BLaER1 treated with 17β-estradiol and CSF1 and Interleukin-3, amounts not matched to agents 10 nM and 100 nM (cell line): Measurements from ENCODE around the gene MAGI1.

ENCODE experiments used
- H3K27ac ChIP-seq, 11 experiments: shearing (Covaris generic); formaldehyde crosslinking; 2 replicates each; pipeline ENCODE4 v1.8.1; 2022
- H3K27me3 ChIP-seq, 11 experiments: shearing (Covaris generic); formaldehyde crosslinking; 2 replicates each; pipeline ENCODE4 v1.8.1; 2022
- H3K36me3 ChIP-seq, 11 experiments: shearing (Covaris generic); formaldehyde crosslinking; 2 replicates each; pipeline ENCODE4 v1.8.1; 2022
- H3K4me1 ChIP-seq, 10 experiments: shearing (Covaris generic); formaldehyde crosslinking; 2 replicates each; pipeline ENCODE4 v1.8.1; 2022
- H3K4me2 ChIP-seq, 11 experiments: shearing (Covaris generic); formaldehyde crosslinking; 2 replicates each; pipeline ENCODE4 v1.8.1; 2022
- H3K4me3 ChIP-seq, 10 experiments: shearing (Covaris generic); formaldehyde crosslinking; 2 replicates each; pipeline ENCODE4 v1.8.1; 2022
- H3K9ac ChIP-seq, 11 experiments: shearing (Covaris generic); formaldehyde crosslinking; 2 replicates each; pipeline ENCODE4 v1.8.1; 2022
- H3K9me3 ChIP-seq, 11 experiments: shearing (Covaris generic); formaldehyde crosslinking; replicated peaks in 1 of 11; 2 replicates each; pipeline ENCODE4 v1.8.1; 2022
- H4K20me1 ChIP-seq, 11 experiments: shearing (Covaris generic); formaldehyde crosslinking; 2 replicates each; pipeline ENCODE4 v1.8.1; 2022
- Cebpa-rat ChIP-seq, 11 experiments: shearing (Covaris generic); IDR thresholded peaks; 2 replicates each; pipeline ENCODE4 v1.8.1; 2022

MAGI1 gene

DNA sequence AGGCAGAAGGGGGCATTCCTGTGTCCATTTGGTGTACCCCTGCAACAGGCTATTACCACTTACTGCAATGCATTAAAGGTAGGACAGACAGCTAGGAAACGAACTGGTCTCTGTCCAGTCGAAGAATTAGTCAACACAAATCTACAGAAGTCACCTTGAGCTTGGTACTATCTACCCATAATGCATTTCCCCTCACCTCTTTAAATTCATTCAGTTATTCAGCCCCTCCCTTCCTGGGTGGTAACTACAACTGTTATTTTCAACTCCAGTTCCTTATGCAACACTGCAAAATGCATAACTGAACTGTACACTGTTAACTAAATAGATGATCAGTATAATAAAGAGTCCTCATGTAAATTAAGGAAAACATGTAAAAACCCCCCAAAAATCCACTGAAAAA, 77.6 kb downstream of the MAGI1 start:
- Histone ChIP-seq H3K27ac (no peak overlapping the region), H4K20me1 (no peaks in the 10 kb centered on the region), H3K4me2 (no peak overlapping the region), H3K4me3 (no peak overlapping the region), H3K36me3 (no peaks in the 10 kb centered on the region), H3K4me1 (peaks cover 0 to 34% (median 12%) of the 10 kb centered on the region in 10 experiments; a peak in 13 of 20 replicates), H3K9me3 (peaks cover 0 to 5% (median 0%) of the 10 kb centered on the region in 11 experiments; a peak in 1 of 22 replicates), H3K9ac (no peak overlapping the region), H3K27me3 (no peaks in the 10 kb centered on the region)
- no peak for TF ChIP-seq Cebpa-rat (IDR thresholded peaks at IDR 0.05)

DNA sequence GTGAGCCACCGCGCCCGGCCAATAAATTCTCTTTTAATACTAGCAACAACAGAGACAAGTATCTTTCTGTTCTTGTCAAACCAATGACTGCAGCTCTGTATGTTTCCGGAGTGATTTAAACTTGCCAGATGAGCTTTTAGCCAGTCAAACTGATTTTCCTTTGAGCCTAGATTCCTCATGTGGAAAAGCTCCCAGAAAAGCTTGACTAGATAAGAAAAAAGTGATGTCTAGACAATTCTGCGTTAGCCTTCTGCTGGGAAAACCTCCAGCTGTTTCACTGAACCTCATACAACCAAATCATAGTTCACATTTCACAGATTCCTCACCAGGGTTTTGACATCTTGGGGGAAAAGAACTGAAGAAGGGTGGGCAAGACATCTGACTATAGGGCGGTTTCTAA, 78.6 kb downstream of the MAGI1 start:
- Histone ChIP-seq H4K20me1 (no peaks in the 10 kb centered on the region), H3K27ac (no peak overlapping the region), H3K36me3 (no peaks in the 10 kb centered on the region), H3K4me2 (no peak overlapping the region), H3K4me1 (peaks cover 0 to 39% (median 12%) of the 10 kb centered on the region in 10 experiments; a peak in 13 of 20 replicates), H3K27me3 (0 out of 22 replicates have a peak, but pooled peaks cover 0 to 4% (median 0%) of the 10 kb centered on the region in 11 experiments), H3K4me3 (no peak overlapping the region), H3K9me3 (peaks cover 0 to 5% (median 0%) of the 10 kb centered on the region in 11 experiments; a peak in 1 of 22 replicates), H3K9ac (no peak overlapping the region)
- no peak for TF ChIP-seq Cebpa-rat (IDR thresholded peaks at IDR 0.05)

DNA sequence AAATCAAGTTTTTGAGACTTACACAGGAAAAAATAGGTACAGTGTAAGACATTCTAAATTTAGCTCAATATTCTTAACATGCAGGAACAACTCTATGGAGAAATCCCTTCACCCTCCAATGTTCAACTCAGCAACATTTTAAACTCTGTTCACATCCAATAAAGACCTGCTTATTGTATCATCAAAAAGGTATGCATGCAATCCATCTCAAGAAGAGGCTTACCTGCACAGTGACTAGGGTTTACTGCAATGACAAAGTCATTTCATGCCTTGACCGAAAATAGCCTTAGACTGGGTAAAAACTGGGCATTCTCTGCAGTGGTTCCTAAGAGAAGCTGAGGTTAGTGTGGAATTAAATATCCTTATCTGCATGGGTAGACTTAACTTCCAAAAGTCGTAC, 80.5 kb downstream of the MAGI1 start:
- Histone ChIP-seq H3K36me3 (no peaks in the 10 kb centered on the region), H3K27ac (no peak overlapping the region), H3K4me1 (peaks cover 12 to 37% (median 15%) of the 10 kb centered on the region in 10 experiments), H3K9ac (no peak overlapping the region), H3K4me2 (no peak overlapping the region), H4K20me1 (no peaks in the 10 kb centered on the region), H3K27me3 (peaks cover 0 to 21% (median 0%) of the 10 kb centered on the region in 11 experiments; a peak in 1 of 22 replicates), H3K9me3 (peaks cover 0 to 5% (median 0%) of the 10 kb centered on the region in 11 experiments; a peak in 1 of 22 replicates), H3K4me3 (no peak overlapping the region)
- no peak for TF ChIP-seq Cebpa-rat (IDR thresholded peaks at IDR 0.05)

DNA sequence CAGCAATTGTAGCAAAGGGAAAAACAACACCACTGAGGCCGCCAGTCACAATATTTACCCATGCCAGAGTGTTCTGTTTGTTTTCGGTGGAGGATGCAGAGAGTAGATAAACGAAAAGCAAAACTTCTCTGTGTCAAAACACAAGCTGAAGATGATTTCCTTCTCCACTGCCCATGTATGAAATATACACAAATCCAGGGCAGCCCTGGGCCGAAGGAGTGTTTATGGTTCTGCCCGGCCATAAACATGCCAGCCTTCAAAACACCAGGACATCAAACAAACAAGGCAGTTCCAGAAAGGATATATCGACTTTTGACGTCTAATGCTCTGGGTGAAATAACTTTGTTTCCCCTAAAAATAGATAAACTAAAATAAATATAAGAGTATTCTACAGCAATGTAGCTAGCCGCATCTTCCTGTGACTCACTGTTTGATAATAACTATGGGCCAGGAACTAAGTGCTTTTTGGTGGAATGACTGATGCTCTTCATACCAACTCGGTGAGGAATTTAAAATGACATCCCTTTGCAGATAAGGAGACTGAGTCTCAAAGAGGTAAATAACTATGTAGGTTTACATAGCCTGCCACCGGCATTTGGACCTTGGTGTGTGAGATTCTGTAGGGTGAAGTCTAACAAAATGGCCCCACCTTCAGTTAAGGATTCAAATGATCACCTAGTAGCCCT, 82.8 kb downstream of the MAGI1 start:
- no peak overlapping the region for H3K4me2 ChIP-seq
- TF ChIP-seq Cebpa-rat (IDR thresholded peaks at IDR 0.05) = no peak
- H3K4me3 ChIP-seq = no peak overlapping the region

DNA sequence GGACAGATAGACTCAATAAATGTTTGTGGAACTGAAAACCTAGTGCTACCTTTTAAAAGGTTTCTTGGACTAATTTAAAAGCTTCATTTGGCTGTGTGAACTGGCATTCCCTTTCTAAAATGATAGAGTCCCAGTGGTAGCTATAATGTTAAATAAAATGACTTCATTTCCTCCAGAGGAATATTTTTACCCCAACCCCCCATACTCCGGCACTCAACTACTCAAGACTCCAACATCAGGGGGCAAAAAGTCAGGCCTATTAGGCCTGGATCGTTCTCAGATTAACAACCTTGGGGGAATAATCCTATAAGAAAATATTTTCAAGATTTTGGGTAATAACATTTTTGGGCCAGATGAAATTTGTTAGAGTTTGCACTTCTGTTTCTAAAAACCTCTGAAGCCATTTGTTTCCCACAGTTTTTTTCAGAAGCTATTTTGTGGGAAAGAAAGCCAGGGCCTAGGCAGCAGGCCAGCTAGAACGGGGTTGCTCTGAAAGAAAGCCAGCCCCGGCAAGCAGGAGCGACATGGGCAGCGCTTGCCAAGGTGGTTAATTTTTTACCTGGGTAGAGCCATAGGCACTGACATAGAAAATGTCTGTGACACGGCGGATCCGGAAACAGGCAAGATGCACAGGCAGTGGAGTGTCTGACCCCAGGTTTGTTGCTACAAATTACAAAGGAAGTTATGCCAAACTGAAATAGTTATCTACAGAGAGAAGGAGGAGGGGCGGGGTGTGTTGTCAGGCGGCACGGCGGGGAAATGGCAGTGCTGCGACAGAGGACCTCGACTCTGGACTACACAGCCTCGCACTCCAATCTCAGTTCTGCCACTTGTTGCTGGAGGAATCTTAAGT, 84.6 kb downstream of the MAGI1 start:
- H3K27ac ChIP-seq = no peak overlapping the region
- H3K4me1 ChIP-seq = peaks cover 28 to 43% (median 32%) of the 10 kb centered on the region in 10 experiments
- TF ChIP-seq Cebpa-rat (IDR thresholded peaks at IDR 0.05) = no peak
- H3K36me3 ChIP-seq = no peaks in the 10 kb centered on the region
- H3K9ac ChIP-seq = no peak overlapping the region; a peak in 1 of 22 replicates
- no peaks in the 10 kb centered on the region for H4K20me1 ChIP-seq
- peaks cover 0 to 9% (median 0%) of the 10 kb centered on the region in 11 experiments; a peak in 1 of 22 replicates for H3K9me3 ChIP-seq
- peaks cover 0 to 24% (median 0%) of the 10 kb centered on the region in 11 experiments; a peak in 1 of 22 replicates for H3K27me3 ChIP-seq
- H3K4me2 ChIP-seq = peak overlapping the region in 9 of 11 experiments; percentile 4 to 79 (median 24); a peak in 13 of 22 replicates
- no peak overlapping the region for H3K4me3 ChIP-seq

More for the DNA sequence above, 82.8 kb downstream of the MAGI1 start:
- H3K27ac ChIP-seq = no peak overlapping the region
- H3K4me1 ChIP-seq = peaks cover 28 to 45% (median 32%) of the 10 kb centered on the region in 10 experiments
- H3K9ac ChIP-seq = no peak overlapping the region
- H4K20me1 ChIP-seq = no peaks in the 10 kb centered on the region
- H3K36me3 ChIP-seq = no peaks in the 10 kb centered on the region
- peaks cover 0 to 24% (median 0%) of the 10 kb centered on the region in 11 experiments; a peak in 1 of 22 replicates for H3K27me3 ChIP-seq
- peaks cover 0 to 2% (median 0%) of the 10 kb centered on the region in 11 experiments; a peak in 1 of 22 replicates for H3K9me3 ChIP-seq

DNA sequence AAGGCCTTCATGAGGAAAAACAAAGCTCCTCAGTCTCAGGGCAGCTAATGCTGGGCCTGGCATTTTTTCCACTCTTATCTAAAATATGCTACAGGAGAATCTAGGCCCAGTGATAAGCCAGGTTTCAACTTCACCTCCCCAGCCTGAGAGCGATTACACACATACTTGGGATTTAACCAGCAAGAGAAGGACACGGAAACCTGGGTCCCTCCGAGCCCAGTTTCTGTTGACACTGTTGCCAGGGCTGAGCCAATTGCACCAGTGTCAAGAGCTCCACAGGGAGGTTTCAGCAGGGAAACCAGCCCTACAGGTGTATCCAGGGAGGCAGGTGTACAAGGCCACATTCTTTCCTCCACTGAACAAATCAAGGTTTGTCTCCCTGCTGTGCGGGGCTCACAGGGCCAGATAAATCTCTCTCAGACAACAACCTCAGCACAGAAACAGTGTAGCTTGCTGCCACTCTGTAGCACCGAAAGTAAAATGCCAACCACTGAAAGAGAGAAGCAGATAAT, 85.4 kb downstream of the MAGI1 start:
- Histone ChIP-seq H4K20me1 (no peaks in the 10 kb centered on the region), H3K9me3 (peaks cover 0 to 9% (median 0%) of the 10 kb centered on the region in 11 experiments; a peak in 1 of 22 replicates), H3K4me3 (no peak overlapping the region), H3K27ac (no peak overlapping the region; a peak in 1 of 22 replicates), H3K4me1 (peaks cover 25 to 43% (median 30%) of the 10 kb centered on the region in 10 experiments), H3K36me3 (no peaks in the 10 kb centered on the region), H3K9ac (no peak overlapping the region), H3K4me2 (peak overlapping the region in 9 of 11 experiments; percentile 17 to 82 (median 24); a peak in 12 of 22 replicates), H3K27me3 (peaks cover 0 to 24% (median 0%) of the 10 kb centered on the region in 11 experiments; a peak in 1 of 22 replicates)
- no peak for TF ChIP-seq Cebpa-rat (IDR thresholded peaks at IDR 0.05)

DNA sequence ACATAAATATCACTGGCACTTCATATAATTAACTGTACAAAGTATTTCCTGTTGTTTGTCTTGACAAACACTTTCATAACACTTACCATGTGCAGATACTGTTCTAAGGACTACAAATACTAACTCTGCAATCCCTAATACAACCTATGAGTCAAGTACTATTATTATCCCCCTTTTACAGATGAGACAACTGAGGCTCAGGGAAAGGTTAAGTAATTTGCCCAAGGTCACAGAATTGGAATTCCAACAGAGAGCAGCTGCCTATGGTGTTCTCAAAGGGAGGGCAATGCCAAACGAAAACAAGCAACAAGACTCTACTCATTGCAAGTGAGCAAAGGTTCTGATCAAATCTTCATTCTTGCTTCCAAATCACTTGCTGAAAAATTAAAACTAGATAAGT, 85.9 kb downstream of the MAGI1 start:
- peaks cover 25 to 43% (median 30%) of the 10 kb centered on the region in 10 experiments for H3K4me1 ChIP-seq
- H4K20me1 ChIP-seq = no peaks in the 10 kb centered on the region
- H3K36me3 ChIP-seq = no peaks in the 10 kb centered on the region
- no peak overlapping the region for H3K4me3 ChIP-seq
- H3K27me3 ChIP-seq = peaks cover 0 to 24% (median 0%) of the 10 kb centered on the region in 11 experiments; a peak in 1 of 22 replicates
- no peak overlapping the region for H3K9ac ChIP-seq
- peaks cover 0 to 9% (median 0%) of the 10 kb centered on the region in 11 experiments; a peak in 1 of 22 replicates for H3K9me3 ChIP-seq
- TF ChIP-seq Cebpa-rat (IDR thresholded peaks at IDR 0.05) = no peak
- H3K4me2 ChIP-seq = peak overlapping the region; percentile 38 to 82 (median 74); a peak in 20 of 22 replicates
- H3K27ac ChIP-seq = peak overlapping the region in 2 of 11 experiments; percentile 31 to 57; a peak in 5 of 22 replicates

- Histone ChIP-seq H3K27ac (peak overlapping the region in 4 of 11 experiments; percentile 21 to 57 (median 38); a peak in 5 of 22 replicates), H3K9ac (no peak overlapping the region; a peak in 2 of 22 replicates), H3K9me3 (peaks cover 0 to 9% (median 0%) of the 10 kb centered on the region in 11 experiments; a peak in 1 of 22 replicates), H3K4me3 (no peak overlapping the region; a peak in 1 of 20 replicates), H3K4me1 (peaks cover 25 to 43% (median 30%) of the 10 kb centered on the region in 10 experiments), H4K20me1 (no peaks in the 10 kb centered on the region), H3K27me3 (peaks cover 0 to 24% (median 0%) of the 10 kb centered on the region in 11 experiments; a peak in 1 of 22 replicates), H3K4me2 (peak overlapping the region; percentile 38 to 82 (median 74)), H3K36me3 (no peaks in the 10 kb centered on the region)
- no peak for TF ChIP-seq Cebpa-rat (IDR thresholded peaks at IDR 0.05)
Measured at GRCh38 chr3:65951836-65952505, 86.7 kb downstream of the MAGI1 start.
